Pancreas (tissue), 10 donors: ENCODE measurements around the gene GNAT2. TPM values are rescaled to one million over a fixed set of nuclear protein-coding genes. Genes with fewer than 3 reads are reported as not detected.

Experiments used
- ATAC-seq, 4 donors: fragments of 200-7000 bp; cut with Tn5 transposase; one replicate each; pipeline versions ENCODE4 v1.8.0 to v1.9.1; 2020; ENCODE audit warnings: mild to moderate bottlenecking in 4 of 4, moderate library complexity in 4 of 4
- DNase-seq, 6 donors: peaks; one replicate each; pipeline ENCODE4 v3.0.0-alpha.2; 2020
- FAIRE-seq: peaks from 2 replicates; lab custom pipeline; 2012; peaks lifted over from hg19 to GRCh38; lab: Jason Lieb, UNC
- H3K27ac ChIP-seq, 4 donors: fragments of 200-600 bp; sonication (generic); 1 replicate in 3 of 4; 2 replicates in 1 of 4; pipeline versions ENCODE4 v1.5.0 to v1.8.0; 2020
- H3K27me3 ChIP-seq, 4 donors: fragments of 200-600 bp; one replicate each; pipeline ENCODE4 v1.8.0; 2021
- H3K36me3 ChIP-seq, 3 donors: fragments of 200-600 bp; sonication (generic) in 1 of 3; one replicate each; pipeline versions ENCODE4 v1.5.0 to v1.8.0; 2020 to 2021
- H3K4me1 ChIP-seq, 3 donors: fragments of 200-600 bp; one replicate each; pipeline ENCODE4 v1.8.0; 2021
- H3K4me3 ChIP-seq, 4 donors: fragments of 200-600 bp; sonication (generic) in 2 of 4; one replicate each; pipeline versions ENCODE4 v1.5.0 to v1.8.0; 2020 to 2021
- H3K9me3 ChIP-seq, 4 donors: fragments of 200-600 bp; one replicate each; pipeline ENCODE4 v1.8.0; 2021
- CTCF ChIP-seq, 4 donors: fragments of 200-600 bp; sonication (generic) in 3 of 4; IDR thresholded peaks; one replicate each; pipeline versions ENCODE4 v1.5.0 to v1.8.0; 2021; ENCODE audit warnings: antibody characterized with exemption in 4 of 4
- WGBS, 2 donors: extraction: QIAGEN DNeasy Blood & Tissue Kit; methylation state at CpG; one replicate each; pipeline ENCODE4 v1.1.7; 2013; 5-methylcytosine and 5-hydroxymethylcytosine counted together
- intact Hi-C, 3 donors: fragments of 100-400 bp; cut with DNase I; formaldehyde crosslinking; loops; one replicate each; pipeline versions ENCODE4 v1.11.1 to v1.14.2; 2022
- polyA plus RNA-seq, 2 donors: library from polyadenylated mRNA; stranded (reverse); fragments of 200-250 nt; gene quantifications; one replicate each; pipeline ENCODE4 v1.2.3, GENCODE V29; 2013
- total RNA-seq, 6 donors: library from RNA; stranded (reverse); fragmentation: NEBNext Ultra II Directional in 4 of 6; extraction: Animal tissue kit (Norgen Biotek cat#: 25700) in 4 of 6; gene quantifications; one replicate each; pipeline versions ENCODE4 v1.2.1 to v1.2.4, GENCODE V29; 2021 to 2023
- donor health status: healthy with polysubstance abuse.
- donor health status: DM: no; HTN: no; CAD: no; lungs with moderate emphysema.
- donor health status: DM: no; HTN: no; CAD: no.
- donor health status: control.
- donor health status: control.
- donor health status: Bipolar disorder and iron deficiency.
- donor health status: DM: yes; HTN: yes; CAD: no.
- donor health status: DM: no; HTN: no; CAD: no.
- donor health status: DM: no; HTN: no; CAD: no.
- donor health status: DM: yes; HTN: yes; CAD: no.

The GNAT2 gene
- total and polyA plus RNA-seq, 8 donors, result 0.60 to 0.82 TPM; not detected in 6

- no peak overlapping the region for H3K4me3 ChIP-seq
- no peaks in the 10 kb centered on the region for H3K36me3 ChIP-seq
- peak overlapping the region in 1 of 4 donors; percentile 14 for H3K27ac ChIP-seq
- ATAC-seq (peak; percentile 49 to 72 (median 70)), FAIRE-seq (no peak), DNase-seq (no peak)
- intact Hi-C loops, result no loop called here
- H3K4me1 ChIP-seq, result peaks cover 28 to 59% (median 54%) of the 10 kb centered on the region in 3 donors
- no peak for TF ChIP-seq CTCF (IDR thresholded peaks at IDR 0.05)
- no peaks in the 10 kb centered on the region for H3K9me3 ChIP-seq
- no peaks in the 10 kb centered on the region for H3K27me3 ChIP-seq
- 11 to 20% methylated on average over 3 of the region's 3 CpGs for WGBS, 2 donors
Measured at GRCh38 chr1:109570414-109570813, 49.0 kb downstream of the GNAT2 start.

GRCh38 chr1:109569323-109569722 is 50.1 kb downstream of the GNAT2 start:
- DNase-seq (no peak), ATAC-seq (no peak), FAIRE-seq (no peak)
- H3K27me3 ChIP-seq, result no peaks in the 10 kb centered on the region
- no peak for TF ChIP-seq CTCF (IDR thresholded peaks at IDR 0.05)
- 82 to 86% methylated on average over 1 of the region's 1 CpG for WGBS, 2 donors
- no peaks in the 10 kb centered on the region for H3K9me3 ChIP-seq
- no peak overlapping the region for H3K4me3 ChIP-seq
- no peaks in the 10 kb centered on the region for H3K36me3 ChIP-seq
- intact Hi-C loops, result no loop called here
- H3K4me1 ChIP-seq, result peaks cover 28 to 63% (median 58%) of the 10 kb centered on the region in 3 donors
- no peak overlapping the region for H3K27ac ChIP-seq

GRCh38 chr1:109567877-109568672 is 51.3 kb downstream of the GNAT2 start:
- intact Hi-C loops, result no loop called here
- Histone ChIP-seq H3K4me3 (no peak overlapping the region), H3K27me3 (no peaks in the 10 kb centered on the region), H3K9me3 (no peaks in the 10 kb centered on the region), H3K36me3 (no peaks in the 10 kb centered on the region), H3K27ac (peak overlapping the region in 2 of 4 donors; percentile 2 to 11), H3K4me1 (peaks cover 28 to 76% (median 70%) of the 10 kb centered on the region in 3 donors)
- no peak for TF ChIP-seq CTCF (IDR thresholded peaks at IDR 0.05)
- DNase-seq (no peak), ATAC-seq (peak; percentile 57 to 84 (median 82)), FAIRE-seq (peak; percentile 34)
- whole genome bisulfite sequencing, 2 donors, result 44 to 56% methylated on average over 4 of the region's 4 CpGs

DNA sequence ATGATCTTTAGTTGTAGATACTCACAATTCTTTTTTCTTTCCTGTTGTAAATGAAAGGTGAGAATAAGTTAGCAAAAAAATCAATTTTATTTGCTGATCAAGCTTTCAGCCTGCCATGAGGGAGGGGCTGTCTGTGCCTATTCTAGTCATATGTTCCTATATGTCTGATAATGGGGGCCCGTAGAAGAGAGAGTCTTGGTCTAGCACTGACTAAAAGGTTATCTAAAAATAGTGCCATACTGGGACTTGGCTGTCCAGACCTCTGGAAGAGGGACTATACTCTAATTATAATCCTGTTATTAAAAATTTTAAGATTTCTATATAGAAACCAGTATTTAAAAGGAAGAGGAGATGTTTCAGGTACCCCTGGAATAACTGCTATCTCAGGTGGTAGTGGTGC is 52.4 kb downstream of the GNAT2 start:
- no peaks in the 10 kb centered on the region for H3K36me3 ChIP-seq
- peaks cover 28 to 77% (median 74%) of the 10 kb centered on the region in 3 donors for H3K4me1 ChIP-seq
- 29 to 31% methylated on average over 1 of the region's 1 CpG for WGBS, 2 donors
- no peaks in the 10 kb centered on the region for H3K9me3 ChIP-seq
- ATAC-seq, result no peak
- peak overlapping the region in 2 of 4 donors; percentile 24 to 33 for H3K27ac ChIP-seq
- no peak overlapping the region for H3K4me3 ChIP-seq
- no peak for DNase-seq
- TF ChIP-seq CTCF (IDR thresholded peaks at IDR 0.05), result no peak
- intact Hi-C loops, result no loop called here
- H3K27me3 ChIP-seq, result no peaks in the 10 kb centered on the region
- no peak for FAIRE-seq

GRCh38 chr1:109565241-109565640 is 54.2 kb downstream of the GNAT2 start:
- FAIRE-seq (no peak), ATAC-seq (no peak), DNase-seq (no peak)
- no peak for TF ChIP-seq CTCF (IDR thresholded peaks at IDR 0.05)
- H3K36me3 ChIP-seq, result no peaks in the 10 kb centered on the region
- 77 to 80% methylated on average over 3 of the region's 3 CpGs for WGBS, 2 donors
- no peaks in the 10 kb centered on the region for H3K27me3 ChIP-seq
- intact Hi-C loops, result no loop called here
- H3K9me3 ChIP-seq, result no peaks in the 10 kb centered on the region
- H3K4me3 ChIP-seq, result no peak overlapping the region
- H3K4me1 ChIP-seq, result peaks cover 27 to 80% (median 68%) of the 10 kb centered on the region in 3 donors
- no peak overlapping the region for H3K27ac ChIP-seq
